ENCODE data around the gene DAB2IP. TPM values are rescaled to one million over a fixed set of nuclear protein-coding genes. Genes with fewer than 3 reads are reported as not detected.

DAB2IP gene
- total RNA-seq, 2 donors from 2014 or later = 38.0 to 47.0 TPM

DNA sequence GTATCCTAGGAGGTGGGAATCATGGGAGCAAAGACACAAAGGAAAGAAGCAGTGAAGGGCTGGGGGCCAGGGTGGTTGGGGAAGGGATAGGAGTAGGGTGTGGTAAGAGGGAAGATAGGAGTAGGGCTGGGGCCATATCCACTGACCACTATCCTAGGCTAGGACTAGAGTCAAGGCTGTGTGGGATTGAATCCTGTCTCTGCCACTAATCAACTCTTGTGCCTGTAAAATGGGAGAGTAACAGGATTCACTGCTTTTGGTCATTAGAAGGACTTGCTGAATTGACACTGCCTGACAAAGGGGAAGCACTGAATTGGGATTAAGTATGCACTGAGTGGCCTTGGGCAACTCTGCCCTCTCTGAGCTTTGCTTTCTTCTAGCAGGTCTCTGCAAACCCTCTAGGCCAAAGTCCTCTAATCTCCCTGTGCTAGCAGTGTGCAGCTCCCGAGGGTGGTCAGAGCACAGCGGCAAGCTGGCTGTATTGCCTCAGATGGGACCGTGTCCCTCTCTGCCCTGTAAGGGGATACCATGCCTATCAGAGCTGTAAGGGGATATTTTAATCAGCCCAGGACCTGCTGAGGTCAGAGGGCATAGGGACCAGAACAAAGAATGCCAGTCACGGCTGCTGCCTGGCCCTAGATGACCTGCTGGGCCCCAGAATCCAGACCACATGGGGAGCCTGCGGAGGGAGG, 12.4 kb upstream of the DAB2IP start:
- H3K27ac ChIP-seq = no peak overlapping the region
- no peaks in the 10 kb centered on the region for H3K36me3 ChIP-seq
- TF ChIP-seq CTCF (IDR thresholded peaks at IDR 0.05) = no peak
- no peaks in the 10 kb centered on the region for H3K27me3 ChIP-seq
- no peak for DNase-seq (ENCODE audit: low spot score)
- no peaks in the 10 kb centered on the region for H3K9me3 ChIP-seq
- H3K4me1 ChIP-seq = peaks cover 0 to 76% of the 10 kb centered on the region in 2 donors
- no peak overlapping the region for H3K4me3 ChIP-seq

GRCh38 chr9:121639619-121640018, 11.8 kb upstream of the DAB2IP start:
- Histone ChIP-seq H3K4me1 (peaks cover 0 to 71% of the 10 kb centered on the region in 2 donors), H3K4me3 (no peak overlapping the region), H3K27ac (no peak overlapping the region), H3K9me3 (no peaks in the 10 kb centered on the region), H3K36me3 (no peaks in the 10 kb centered on the region), H3K27me3 (no peaks in the 10 kb centered on the region)
- TF ChIP-seq CTCF (IDR thresholded peaks at IDR 0.05) = no peak
- no peak for DNase-seq (ENCODE audit: low spot score)

DNA sequence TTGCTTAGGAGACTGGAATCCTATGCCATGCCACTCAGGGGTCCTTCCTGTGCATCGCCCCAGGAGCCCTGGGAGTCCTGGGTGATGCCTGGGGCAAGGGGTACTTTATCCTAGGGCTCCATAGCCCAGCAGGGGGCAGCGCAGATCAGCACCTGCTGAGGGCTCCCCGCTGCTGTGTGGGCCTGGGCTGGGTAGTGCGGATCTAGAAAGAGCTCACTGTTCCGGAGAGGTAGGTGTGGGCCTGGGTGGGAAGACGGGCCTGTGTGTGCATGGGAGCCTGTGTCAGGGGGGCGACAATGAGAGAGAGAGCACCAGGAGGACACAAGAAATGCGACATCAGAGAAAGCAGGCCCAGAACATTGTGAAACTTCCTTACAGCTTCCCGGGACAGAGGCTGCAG, 11.4 kb upstream of the DAB2IP start:
- H3K9me3 ChIP-seq = no peaks in the 10 kb centered on the region
- H3K27me3 ChIP-seq = no peaks in the 10 kb centered on the region
- peak; percentile 40 to 79 for TF ChIP-seq CTCF (IDR thresholded peaks at IDR 0.05)
- no peaks in the 10 kb centered on the region for H3K36me3 ChIP-seq
- peaks cover 0 to 71% of the 10 kb centered on the region in 2 donors for H3K4me1 ChIP-seq
- DNase-seq (ENCODE audit: low spot score) = no peak
- no peak overlapping the region for H3K4me3 ChIP-seq
- peak overlapping the region; percentile 43 to 54 for H3K27ac ChIP-seq

DNA sequence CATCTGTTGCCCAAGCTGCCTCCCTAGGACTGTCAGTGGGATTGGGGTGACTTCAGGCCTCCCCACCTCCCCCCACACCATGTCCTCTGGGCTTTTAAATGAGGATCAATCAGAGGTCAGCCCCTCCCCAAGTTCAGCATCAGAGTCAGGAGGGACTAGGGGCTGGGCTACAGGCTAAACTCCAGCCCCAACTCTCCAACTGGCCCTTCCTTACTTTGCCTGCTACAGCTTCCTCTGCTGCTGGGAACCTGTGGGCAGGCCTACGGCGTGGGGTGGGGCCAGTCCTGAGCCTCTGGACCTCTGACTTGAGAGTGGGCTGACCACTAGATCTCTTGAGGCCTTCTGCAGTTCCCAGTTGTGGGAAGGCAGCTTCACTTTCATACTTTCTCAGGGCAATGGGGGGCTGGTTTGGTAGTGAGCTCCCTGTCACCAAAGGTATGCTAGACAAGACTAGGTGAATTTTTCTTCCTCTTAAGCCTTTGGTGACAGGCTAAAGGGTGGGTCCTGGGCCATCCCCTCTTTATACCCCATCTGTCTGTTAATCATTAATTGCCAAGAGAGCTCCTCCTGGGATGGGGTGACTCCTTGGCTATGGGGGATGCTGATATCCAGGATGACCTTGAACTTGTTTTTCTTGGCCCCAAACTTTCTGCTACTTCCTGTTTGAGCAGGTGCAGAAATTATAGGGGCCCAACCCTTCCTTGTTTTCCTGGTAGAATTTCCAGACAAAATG, 10.8 kb upstream of the DAB2IP start:
- Histone ChIP-seq H3K27ac (peak overlapping the region; percentile 43 to 54), H3K27me3 (no peaks in the 10 kb centered on the region), H3K9me3 (no peaks in the 10 kb centered on the region), H3K4me3 (no peak overlapping the region), H3K4me1 (peaks cover 0 to 71% of the 10 kb centered on the region in 2 donors), H3K36me3 (no peaks in the 10 kb centered on the region)
- no peak for TF ChIP-seq CTCF (IDR thresholded peaks at IDR 0.05)
- DNase-seq (ENCODE audit: low spot score) = no peak

DNA sequence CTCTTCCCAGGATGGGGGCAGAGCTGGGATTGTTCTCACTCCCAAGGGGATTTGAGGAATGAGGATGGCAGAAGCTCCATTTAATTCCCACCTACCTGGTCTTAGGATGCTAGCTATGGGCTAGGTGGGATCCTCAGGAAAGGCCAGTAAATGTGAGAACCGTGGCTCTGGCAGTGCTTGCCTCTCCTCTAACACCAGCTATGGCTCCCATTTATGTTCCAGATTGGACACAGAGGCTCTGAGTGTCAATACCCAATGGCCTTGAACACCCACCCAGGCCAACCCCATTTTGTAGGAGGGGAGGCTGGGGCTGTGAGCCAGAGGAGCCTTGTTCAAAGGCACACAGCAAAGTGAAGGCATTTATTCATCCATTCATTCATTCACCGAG, 10.2 kb upstream of the DAB2IP start:
- Histone ChIP-seq H3K9me3 (no peaks in the 10 kb centered on the region), H3K27ac (peak overlapping the region in 1 of 2 donors; percentile 54), H3K36me3 (no peaks in the 10 kb centered on the region), H3K27me3 (no peaks in the 10 kb centered on the region), H3K4me3 (no peak overlapping the region), H3K4me1 (peaks cover 0 to 71% of the 10 kb centered on the region in 2 donors)
- no peak for DNase-seq (ENCODE audit: low spot score)
- no peak for TF ChIP-seq CTCF (IDR thresholded peaks at IDR 0.05)

All from right atrium auricular region (tissue), 2 donors.